PC-3 (cell line): ENCODE results near the gene CRYGC. TPM values are rescaled to one million over a fixed set of nuclear protein-coding genes. Genes with fewer than 3 reads are reported as not detected.
"Not testable (repeated sequence)": the region's sequence is repeated elsewhere in the genome, so short reads cannot be mapped to it uniquely, and the experiment has no call there.

Source experiments
- ATAC-seq: fragments of 200-7000 bp; cut with Tn5 transposase; 2 replicates; pipeline ENCODE4 v1.9.1; 2020; ENCODE audit warnings: mild to moderate bottlenecking, moderate library complexity
- BruUV-seq: library from RNA; stranded (reverse); fragments of 400-500 nt; replicated peaks from 2 replicates; lab custom pipeline; 2021; lab: Mats Ljungman, UMichigan
- CTCF ChIA-PET: fragments of 300-600 bp; sonication (Branson Sonifier 250); formaldehyde crosslinking; loops from one replicate; lab custom pipeline; 2022; ENCODE audit warnings: antibody characterized with exemption; lab: Charles Lee
- POLR2A ChIA-PET: fragments of 300-600 bp; sonication (Branson Sonifier 250); formaldehyde crosslinking; loops from one replicate; lab custom pipeline; 2022; ENCODE audit warnings: antibody characterized with exemption; ENCODE audit not compliant: unreplicated experiment; lab: Charles Lee
- DNase-seq: peaks from one replicate; pipeline ENCODE4 v3.0.0-alpha.2; 2015
- H2AFZ ChIP-seq: fragments of 300-600 bp; sonication (generic); 2 replicates; pipeline ENCODE4 v1.6.0; 2016; ENCODE audit warnings: antibody characterized with exemption, low read length
- H3F3A ChIP-seq: fragments of 300-600 bp; sonication (generic); one replicate; pipeline ENCODE4 v1.6.0; 2017; ENCODE audit warnings: antibody characterized with exemption, low read length, control low read depth, mild to moderate bottlenecking; ENCODE audit not compliant: unreplicated experiment
- H3K27ac ChIP-seq: fragments of 300-600 bp; sonication (generic); 2 replicates; pipeline ENCODE4 v1.5.1; 2016; ENCODE audit warnings: mild to moderate bottlenecking, low read length
- H3K27me3 ChIP-seq: fragments of 300-600 bp; sonication (generic); 2 replicates; pipeline ENCODE4 v1.6.1; 2016; ENCODE audit warnings: low read length, mixed read lengths
- H3K36me3 ChIP-seq: fragments of 300-600 bp; sonication (generic); 2 replicates; pipeline ENCODE4 v1.6.1; 2016; ENCODE audit warnings: low read depth, mixed run types, low read length, mixed read lengths
- H3K4me1 ChIP-seq: fragments of 300-600 bp; sonication (generic); 2 replicates; pipeline ENCODE4 v1.5.1; 2016; ENCODE audit warnings: low read length; ENCODE audit not compliant: insufficient read depth
- H3K4me2 ChIP-seq: fragments of 300-600 bp; sonication (generic); 2 replicates; pipeline ENCODE4 v1.6.0; 2016; ENCODE audit warnings: low read length
- H3K4me3 ChIP-seq: fragments of 300-600 bp; sonication (generic); 2 replicates; pipeline ENCODE4 v1.5.1; 2016; ENCODE audit warnings: mild to moderate bottlenecking, low read length, mixed read lengths
- H3K79me2 ChIP-seq: fragments of 300-600 bp; sonication (generic); 2 replicates; pipeline ENCODE4 v1.6.1; 2017; ENCODE audit warnings: low read length, mixed read lengths
- H3K9ac ChIP-seq: fragments of 300-600 bp; sonication (generic); 2 replicates; pipeline ENCODE4 v1.6.0; 2016; ENCODE audit warnings: mild to moderate bottlenecking, low read length
- H3K9me2 ChIP-seq: fragments of 300-600 bp; sonication (generic); replicated peaks from 2 replicates; pipeline ENCODE4 v1.6.1; 2016; ENCODE audit warnings: mixed run types, low read length, mixed read lengths
- H3K9me3 ChIP-seq: fragments of 300-600 bp; sonication (generic); 2 replicates; pipeline ENCODE4 v1.6.1; 2016; ENCODE audit warnings: low read length, mixed read lengths
- H4K20me1 ChIP-seq: fragments of 300-600 bp; sonication (generic); 2 replicates; pipeline ENCODE4 v1.6.1; 2016; ENCODE audit warnings: low read length, mixed read lengths
- CTCF ChIP-seq: fragments of 300-600 bp; sonication (generic); conservative IDR thresholded peaks from 2 replicates; pipeline ENCODE4 v1.5.1; 2017; ENCODE audit warnings: antibody characterized with exemption, low read depth, mild to moderate bottlenecking, low read length
- EZH2 ChIP-seq: fragments of 300-600 bp; sonication (generic); IDR thresholded peaks from one replicate; pipeline ENCODE4 v1.6.1; 2017; ENCODE audit warnings: antibody characterized with exemption, mild to moderate bottlenecking, low read length; ENCODE audit not compliant: unreplicated experiment
- EZH2phosphoT487 ChIP-seq: fragments of 300-600 bp; sonication (generic); IDR thresholded peaks from 2 replicates; pipeline ENCODE4 v1.6.1; 2018; ENCODE audit warnings: mild to moderate bottlenecking, antibody characterized with exemption, low read length, borderline replicate concordance
- intact Hi-C: fragments of 100-400 bp; cut with micrococcal nuclease; formaldehyde crosslinking; loops from 2 replicates; pipeline ENCODE4 v1.9.0; 2023
- total RNA-seq: library from RNA; depleted of rRNA; stranded (reverse); fragments of >200 nt; gene quantifications from 2 replicates; pipeline ENCODE4 v1.2.3, GENCODE V29; 2014

The CRYGC gene
- total RNA-seq, 1 experiment from 2014 or later, result not detected

GRCh38 chr2:208142925-208143799 is 13.5 kb upstream of the CRYGC start:
- Histone ChIP-seq H3K4me3 (no peak overlapping the region), H2AFZ (0 out of 2 replicates have a peak overlapping the region, but pooled peaks have one; percentile 53), H3K9ac (no peak overlapping the region), H3K27ac (no peak overlapping the region), H3K4me2 (no peak overlapping the region), H3F3A (no peaks in the 10 kb centered on the region), H3K36me3 (no peaks in the 10 kb centered on the region), H3K79me2 (no peaks in the 10 kb centered on the region), H3K9me3 (no peaks in the 10 kb centered on the region), H3K27me3 (no peaks in the 10 kb centered on the region), H3K4me1 (peaks cover 6% of the 10 kb centered on the region; the same call in 1 of the 2 replicates), H3K9me2 (no peaks in the 10 kb centered on the region), H4K20me1 (no peaks in the 10 kb centered on the region)
- DNase-seq, result no peak
- no peak for TF ChIP-seq EZH2
- TF ChIP-seq CTCF, result no peak
- TF ChIP-seq EZH2phosphoT487, result no peak
- BruUV-seq, result no TSS peak
- CTCF ChIA-PET, result no interaction called here
- POLR2A ChIA-PET, result no interaction called here
- intact Hi-C loops, result no loop called here
- no peak for ATAC-seq

GRCh38 chr2:208142240-208142924 is 12.8 kb upstream of the CRYGC start:
- no TSS peak for BruUV-seq
- H2AFZ ChIP-seq, result no peak overlapping the region
- peaks cover 6% of the 10 kb centered on the region; the same call in 1 of the 2 replicates for H3K4me1 ChIP-seq
- POLR2A ChIA-PET, result no interaction called here
- no peaks in the 10 kb centered on the region for H3K36me3 ChIP-seq
- TF ChIP-seq EZH2phosphoT487, result no peak
- H3F3A ChIP-seq, result no peaks in the 10 kb centered on the region
- no peak overlapping the region for H3K27ac ChIP-seq
- no peak overlapping the region for H3K9ac ChIP-seq
- DNase-seq, result peak; percentile 52
- no peaks in the 10 kb centered on the region for H3K79me2 ChIP-seq
- H3K9me2 ChIP-seq, result no peaks in the 10 kb centered on the region
- no peaks in the 10 kb centered on the region for H3K9me3 ChIP-seq
- CTCF ChIA-PET, result no interaction called here
- no peaks in the 10 kb centered on the region for H3K27me3 ChIP-seq
- H3K4me2 ChIP-seq, result no peak overlapping the region
- H3K4me3 ChIP-seq, result no peak overlapping the region
- ATAC-seq, result peak; percentile 42; the same call in 1 of the 2 replicates
- H4K20me1 ChIP-seq, result no peaks in the 10 kb centered on the region
- intact Hi-C loops, result no loop called here

GRCh38 chr2:208139447-208139846 is 9.8 kb upstream of the CRYGC start:
- H3K9ac ChIP-seq, result no peak overlapping the region
- no peak for TF ChIP-seq EZH2phosphoT487
- TF ChIP-seq CTCF, result no peak
- TF ChIP-seq EZH2, result no peak
- no peaks in the 10 kb centered on the region for H3K36me3 ChIP-seq
- ChIA-PET CTCF (no interaction called here), POLR2A (no interaction called here)
- intact Hi-C loops, result no loop called here
- no peaks in the 10 kb centered on the region for H3K79me2 ChIP-seq
- no peaks in the 10 kb centered on the region for H3F3A ChIP-seq
- no peak overlapping the region for H3K4me3 ChIP-seq
- DNase-seq, result no peak
- H3K4me2 ChIP-seq, result no peak overlapping the region
- peaks cover 13% of the 10 kb centered on the region for H3K4me1 ChIP-seq
- ATAC-seq, result no peak
- H3K9me3 ChIP-seq, result no peaks in the 10 kb centered on the region
- BruUV-seq, result no TSS peak
- no peaks in the 10 kb centered on the region for H3K27me3 ChIP-seq
- no peaks in the 10 kb centered on the region for H3K9me2 ChIP-seq
- H4K20me1 ChIP-seq, result no peaks in the 10 kb centered on the region
- H3K27ac ChIP-seq, result no peak overlapping the region
- H2AFZ ChIP-seq, result no peak overlapping the region

GRCh38 chr2:208138334-208138733 is 8.7 kb upstream of the CRYGC start:
- DNase-seq, H3K27ac ChIP-seq, intact Hi-C loops, H2AFZ ChIP-seq, H3K4me3 ChIP-seq, H3K4me2 ChIP-seq, BruUV-seq, H3K36me3 ChIP-seq, H3K9ac ChIP-seq, CTCF ChIA-PET, H4K20me1 ChIP-seq, POLR2A ChIA-PET, ATAC-seq, H3K9me2 ChIP-seq, H3K79me2 ChIP-seq, H3K9me3 ChIP-seq, H3F3A ChIP-seq, H3K27me3 ChIP-seq: not testable (repeated sequence)
- H3K4me1 ChIP-seq, result peaks cover 13% of the 10 kb centered on the region
